GM19324 (cell line): Measurements from ENCODE around the gene RAB40AL.
"Not testable (repeated sequence)": the region's sequence is repeated elsewhere in the genome, so short reads cannot be mapped to it uniquely, and the experiment has no call there.

Experiments
- ATAC-seq: cut with Tn5 transposase; IDR thresholded peaks from one replicate; pipeline ENCODE4 v1.9.1; 2021; ENCODE audit warnings: mild to moderate bottlenecking, moderate library complexity; ENCODE audit not compliant: unreplicated experiment, low FRiP score

Gene RAB40AL, protein sequence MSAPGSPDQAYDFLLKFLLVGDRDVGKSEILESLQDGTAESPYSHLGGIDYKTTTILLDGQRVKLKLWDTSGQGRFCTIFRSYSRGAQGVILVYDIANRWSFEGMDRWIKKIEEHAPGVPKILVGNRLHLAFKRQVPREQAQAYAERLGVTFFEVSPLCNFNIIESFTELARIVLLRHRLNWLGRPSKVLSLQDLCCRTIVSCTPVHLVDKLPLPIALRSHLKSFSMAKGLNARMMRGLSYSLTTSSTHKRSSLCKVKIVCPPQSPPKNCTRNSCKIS

DNA sequence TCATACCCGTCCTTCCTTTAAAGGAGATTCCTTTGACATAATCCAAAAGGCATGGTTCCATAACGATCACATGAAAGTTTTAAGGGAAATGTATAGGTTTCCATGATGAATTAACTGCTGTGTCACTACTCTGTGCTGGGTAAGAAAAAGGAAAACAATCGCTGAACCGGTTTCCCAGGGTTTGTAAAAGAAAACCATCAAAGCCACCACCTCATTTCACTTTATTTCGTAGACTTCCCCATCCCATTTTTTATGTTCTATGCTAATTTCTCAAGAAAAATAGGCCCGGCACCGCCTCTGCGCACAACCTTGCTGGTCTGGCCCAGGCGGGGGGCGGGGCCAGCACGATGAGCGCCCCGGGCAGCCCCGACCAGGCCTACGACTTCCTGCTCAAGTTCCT, at the start of gene RAB40AL:
RAB40AL (plus strand) TSS at position 301 of the 400 bp plus-strand sequence; CDS start at position 348, 47 bp downstream.
- not testable (repeated sequence) for ATAC-seq

DNA sequence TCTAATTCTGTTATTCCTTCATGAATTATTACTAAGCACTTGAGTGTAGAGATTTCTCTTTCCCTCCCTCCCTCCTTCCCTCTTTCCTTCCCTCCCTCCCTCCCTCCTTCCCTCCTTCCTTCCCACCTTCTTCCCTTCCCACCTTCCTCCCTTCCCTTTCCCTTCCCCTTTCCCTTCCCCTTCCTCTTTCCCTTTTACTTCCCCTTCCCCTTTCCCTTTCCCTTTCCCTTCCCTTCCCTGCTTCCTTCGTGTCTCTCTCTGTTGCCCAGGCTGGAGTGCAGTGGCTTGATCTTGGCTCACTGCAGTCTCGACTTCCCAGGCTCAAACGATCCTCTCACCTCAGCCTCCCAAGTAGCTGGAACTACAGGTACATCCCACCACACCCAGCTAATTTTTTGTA, 49.4 kb upstream of the RAB40AL start:
- ATAC-seq = no peak

DNA sequence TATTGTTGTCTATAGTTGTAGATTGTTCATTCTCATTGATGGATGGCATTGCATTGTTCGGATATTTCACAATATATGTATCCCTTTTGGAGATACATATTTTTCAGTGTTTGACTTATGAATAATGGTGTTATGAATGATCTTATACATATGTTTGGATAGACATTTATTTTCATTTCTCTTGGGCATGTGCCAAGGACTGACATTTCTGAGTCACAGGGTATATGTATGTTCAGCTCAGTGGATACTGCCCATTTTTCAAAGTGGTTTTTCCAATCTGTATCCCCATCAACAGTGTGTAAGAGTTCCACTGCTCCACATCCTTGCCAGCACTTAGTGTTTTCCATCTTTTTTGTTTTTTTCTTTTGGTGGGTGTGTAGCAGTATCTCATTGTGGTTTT, 45.0 kb upstream of the RAB40AL start:
- no peak for ATAC-seq

DNA sequence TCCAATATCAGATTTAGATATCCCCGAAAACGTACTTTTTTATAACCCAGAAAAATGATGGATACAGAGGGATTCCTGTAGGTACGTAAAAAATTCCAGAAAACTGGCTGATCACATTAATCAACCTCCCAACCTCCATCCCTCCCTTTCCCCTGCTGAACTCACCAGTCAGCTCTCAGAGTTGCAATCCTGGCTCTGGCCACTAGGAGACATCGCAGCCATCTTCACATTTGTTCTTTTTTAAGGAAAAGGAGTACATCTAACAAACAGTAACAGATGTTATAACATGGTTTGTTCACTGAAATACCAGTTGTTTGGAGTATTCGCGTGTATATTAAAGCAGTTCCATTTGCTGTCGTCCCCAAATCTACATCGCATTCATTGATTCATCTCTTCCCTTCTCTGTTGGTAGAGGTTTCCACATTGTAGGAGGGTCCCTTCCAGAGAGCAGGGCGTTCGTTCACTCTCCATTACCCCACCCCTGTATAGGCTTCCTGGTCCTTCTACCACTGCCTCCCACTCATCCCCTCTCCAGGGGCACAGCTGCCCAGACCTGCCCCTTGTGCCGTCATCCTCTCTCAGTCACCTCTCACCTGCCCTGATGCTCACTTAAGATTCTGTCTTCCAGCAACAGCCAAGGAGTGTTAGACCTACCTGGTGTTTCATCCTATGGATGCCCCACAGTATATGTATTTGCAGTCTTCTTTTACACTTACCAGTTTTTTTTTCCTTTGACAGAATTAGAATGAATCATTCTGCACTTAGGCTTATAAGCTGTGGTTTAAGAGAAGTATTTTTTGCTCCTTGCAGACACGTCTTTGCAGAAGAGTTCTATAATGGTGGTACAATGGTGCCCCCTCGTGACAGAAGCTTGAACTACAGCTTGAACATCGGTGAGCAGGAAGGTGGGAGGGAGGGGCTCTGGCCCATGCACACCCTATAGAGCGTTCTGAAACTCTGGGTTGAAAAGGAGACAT, 36.8 kb upstream of the RAB40AL start:
- ATAC-seq = peak; percentile 77

DNA sequence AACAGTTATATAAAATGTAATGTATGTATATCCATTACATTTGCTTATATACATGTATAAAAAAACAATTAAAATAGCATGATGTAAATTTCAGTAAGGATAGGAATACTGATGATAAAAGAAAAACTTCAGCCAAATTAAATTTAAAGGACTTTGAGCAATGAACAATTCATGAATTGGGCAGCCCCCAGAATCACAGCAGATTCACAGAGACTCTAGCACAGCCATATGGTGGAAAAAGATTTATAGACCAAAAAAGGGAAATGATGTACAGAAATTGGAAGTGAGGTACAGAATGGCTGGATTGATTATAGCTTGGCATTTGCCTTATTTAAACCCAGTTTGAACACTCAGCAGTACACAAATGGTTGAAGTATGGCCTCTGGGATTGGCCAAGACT, 34.7 kb upstream of the RAB40AL start:
- ATAC-seq = no peak

DNA sequence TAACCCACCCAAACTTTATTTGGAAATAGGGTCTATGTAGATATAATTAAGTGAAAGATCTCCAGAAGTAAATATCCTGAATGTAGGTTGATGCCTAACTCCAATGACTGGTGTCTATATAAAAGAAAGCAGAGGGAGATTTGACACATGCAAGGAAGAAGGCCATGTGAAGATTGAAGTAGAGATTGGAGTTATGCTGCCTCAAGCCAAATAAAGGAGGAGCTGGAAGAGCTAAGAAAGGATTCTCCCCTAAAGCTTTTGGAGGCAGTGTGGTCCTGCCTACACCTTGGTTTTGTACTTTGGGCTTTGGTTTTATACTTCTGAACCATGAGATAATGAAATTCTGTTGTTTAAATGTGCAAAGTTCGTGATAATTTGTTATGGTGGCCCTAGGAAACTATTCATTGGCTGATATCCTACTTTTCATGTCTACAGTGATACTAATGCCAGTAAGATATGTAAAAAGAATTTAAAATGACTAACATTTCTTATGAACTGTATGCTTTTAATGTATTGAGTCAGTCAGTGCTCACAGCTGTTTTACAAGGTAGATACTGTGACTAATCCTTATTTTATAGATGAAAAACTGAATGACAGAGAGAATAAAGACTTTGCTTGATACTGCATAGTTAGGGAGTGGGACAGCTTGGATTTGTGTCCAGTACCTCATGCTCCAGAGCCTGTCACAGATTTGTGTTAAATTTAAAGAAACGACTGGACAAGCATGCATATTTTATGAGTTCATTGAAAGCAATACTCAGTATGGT, 5.9 kb upstream of the RAB40AL start:
- no peak for ATAC-seq

DNA sequence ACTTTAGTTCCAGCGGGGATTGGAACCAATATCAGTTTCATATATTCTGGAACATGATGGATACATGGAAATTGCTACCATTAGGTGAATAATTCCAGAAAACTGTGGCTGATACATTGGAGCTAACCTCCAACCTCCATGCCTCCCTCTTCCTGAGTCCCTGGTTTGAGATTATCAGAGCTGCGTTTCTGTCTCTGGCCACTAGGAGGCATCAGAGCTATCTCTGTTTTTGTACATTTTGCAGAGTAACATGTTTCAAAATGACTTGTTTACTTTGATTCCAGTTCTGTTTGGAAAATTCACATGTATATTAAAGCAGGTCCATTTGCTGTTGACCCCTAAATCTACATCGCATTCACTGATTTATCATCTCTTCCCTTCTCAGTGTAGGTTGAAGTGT, 2.4 kb upstream of the RAB40AL start:
- ATAC-seq = peak; percentile 43

DNA sequence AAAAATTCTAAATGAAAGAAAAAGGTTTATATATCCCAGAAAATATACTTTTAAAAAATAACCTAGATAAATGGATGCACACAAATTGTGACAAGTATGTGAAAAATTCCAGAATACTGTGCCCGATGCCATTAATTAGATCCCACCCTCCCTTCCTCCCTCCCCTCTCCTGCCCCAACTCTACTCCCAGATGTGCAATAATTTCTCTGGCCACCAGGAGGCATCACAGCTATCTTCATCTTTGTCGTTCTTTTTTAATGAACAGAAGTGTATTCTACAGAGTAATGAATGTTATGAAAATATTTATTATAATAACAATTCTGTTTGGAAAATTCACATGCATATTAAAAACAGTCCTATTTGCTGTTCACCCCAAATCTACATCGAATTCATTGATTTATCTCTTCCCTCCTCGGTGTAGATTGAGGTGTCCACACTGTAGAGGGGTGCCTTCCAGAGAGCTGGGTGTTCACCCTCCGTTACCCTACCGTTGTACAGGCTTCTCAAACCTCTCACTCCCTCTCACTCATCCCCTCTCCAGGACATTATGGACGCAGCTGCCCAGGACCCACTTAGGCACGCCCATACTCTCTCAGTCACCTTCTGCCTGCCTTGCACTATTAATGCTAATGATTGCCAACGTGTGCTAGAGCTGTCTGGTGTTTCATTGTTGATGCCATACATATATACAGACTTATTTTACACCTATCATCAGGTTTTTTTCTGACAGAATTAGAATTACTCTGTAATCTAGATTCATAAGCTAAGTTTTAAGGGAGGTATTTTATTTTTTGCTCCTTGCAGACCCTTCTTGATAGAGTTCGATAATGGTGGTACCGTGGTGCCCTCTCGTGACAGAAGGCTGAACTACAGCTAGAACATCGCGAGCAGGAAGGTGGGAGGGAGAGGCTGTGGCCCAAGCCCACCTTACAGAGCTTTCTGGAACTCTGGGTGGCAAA, 14.1 kb downstream of the RAB40AL start:
- no peak for ATAC-seq

DNA sequence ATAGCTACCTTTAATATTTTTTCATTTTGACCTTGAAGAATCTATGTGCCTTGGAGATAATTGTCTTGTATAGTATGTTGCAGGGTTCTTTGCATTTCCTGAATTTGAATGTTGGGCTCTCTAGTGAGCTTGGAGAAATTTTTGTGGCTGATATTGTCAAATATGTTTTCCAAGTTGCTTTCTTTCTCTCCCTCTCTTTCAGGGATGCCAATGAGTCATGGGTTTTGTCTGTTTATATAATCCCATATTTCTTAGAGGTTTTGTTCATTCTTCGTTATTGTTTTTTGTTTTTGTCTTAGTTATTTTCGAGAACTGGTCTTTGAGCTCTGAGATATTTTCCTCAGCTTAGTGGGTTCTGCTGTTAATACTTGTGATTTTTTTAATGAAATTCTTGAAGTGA, 20.7 kb downstream of the RAB40AL start:
- no peak for ATAC-seq

DNA sequence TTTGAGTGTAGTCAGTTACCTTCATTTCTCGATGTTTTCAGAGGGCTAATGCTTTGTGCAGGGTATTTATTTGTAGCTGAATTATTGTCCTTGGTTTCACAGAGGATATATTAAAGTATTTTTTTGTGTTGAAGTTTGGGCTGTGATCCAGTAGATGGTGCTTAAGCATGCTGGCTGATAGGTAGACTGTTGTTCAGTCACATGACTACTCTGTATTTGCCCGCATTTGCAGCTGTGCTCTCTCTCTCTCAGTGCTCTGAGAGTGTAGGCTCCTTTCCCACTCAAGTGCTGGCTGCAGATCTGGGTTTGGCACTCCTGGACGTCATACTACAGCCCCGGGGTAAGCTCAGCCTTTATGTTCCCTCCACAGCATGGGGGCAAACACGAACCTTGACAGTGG, 21.7 kb downstream of the RAB40AL start:
- no peak for ATAC-seq

DNA sequence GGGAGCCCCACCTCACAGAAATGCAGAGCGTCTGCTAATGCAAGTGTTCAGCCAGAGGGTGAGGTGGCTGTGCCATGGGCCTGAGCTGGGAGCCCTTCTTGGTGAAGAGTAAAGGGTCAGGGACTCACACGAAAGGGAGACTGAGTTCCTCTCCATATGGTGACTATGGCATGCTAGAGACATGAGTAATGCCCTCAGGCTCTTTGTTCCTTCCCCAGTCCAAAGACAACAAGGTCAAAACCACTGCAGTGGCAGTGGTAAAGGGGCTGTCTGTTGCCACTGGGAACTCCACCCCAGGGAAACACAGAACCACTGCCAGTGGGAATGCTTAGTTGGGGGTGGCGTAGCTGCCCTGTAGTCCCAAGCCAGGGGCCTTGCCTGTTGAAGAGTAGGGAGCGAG, 22.4 kb downstream of the RAB40AL start:
- ATAC-seq = no peak

DNA sequence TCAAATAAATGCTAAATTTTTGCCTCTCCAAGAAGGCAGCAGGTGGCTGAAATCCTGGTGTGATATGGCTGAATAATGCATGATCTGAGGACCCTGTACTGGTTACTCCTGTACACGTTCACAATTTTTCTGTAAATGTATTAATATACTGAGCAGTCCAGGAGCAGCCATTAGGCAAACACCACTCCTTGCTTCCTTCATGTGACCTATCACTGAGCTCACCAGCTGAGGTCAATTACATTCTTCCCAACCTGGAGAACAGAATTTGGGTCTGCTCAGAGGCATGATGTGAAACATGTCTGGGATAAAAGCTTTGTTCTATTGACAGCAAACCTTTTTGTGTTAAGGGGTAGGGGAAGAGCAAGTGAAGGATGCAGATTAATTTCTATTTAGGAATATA, 26.9 kb downstream of the RAB40AL start:
- ATAC-seq = no peak

DNA sequence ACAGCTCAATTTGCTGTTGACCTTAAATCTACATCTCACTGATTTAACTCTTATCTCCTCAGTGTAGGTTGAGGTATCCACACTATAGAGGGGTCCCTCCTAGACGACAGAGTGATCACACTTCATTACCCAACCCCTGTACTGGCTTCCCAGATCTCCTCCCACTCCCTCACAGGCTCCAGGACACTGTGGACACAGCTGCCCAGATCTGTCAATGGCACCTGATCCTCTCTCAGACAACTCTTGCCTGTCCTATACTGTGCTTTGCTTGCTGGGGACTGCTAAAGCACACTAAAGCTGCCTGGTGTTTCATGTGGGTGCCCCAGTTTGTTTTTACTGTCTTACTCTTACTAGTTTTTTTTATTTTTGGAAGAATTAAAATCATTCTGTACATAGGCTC, 27.9 kb downstream of the RAB40AL start:
- no peak for ATAC-seq

DNA sequence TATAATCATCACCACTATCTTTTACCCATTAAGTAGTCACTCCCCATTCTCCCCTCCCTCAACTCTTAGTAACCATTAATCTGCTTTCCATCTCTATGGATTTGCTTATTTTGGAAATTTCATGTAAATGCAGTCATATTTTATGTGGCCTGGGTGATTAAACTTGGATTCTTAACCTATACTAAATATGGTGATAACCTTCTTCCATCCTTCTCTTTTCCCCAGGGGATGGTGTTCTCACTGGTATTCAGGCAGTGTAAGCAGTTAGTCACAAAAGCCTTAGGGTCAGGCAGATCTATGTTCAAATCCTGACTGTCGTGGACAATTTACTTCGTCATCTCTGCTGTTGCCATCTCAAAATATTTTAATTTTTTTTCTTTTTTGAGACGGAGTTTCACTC, 29.6 kb downstream of the RAB40AL start:
- ATAC-seq = no peak

DNA sequence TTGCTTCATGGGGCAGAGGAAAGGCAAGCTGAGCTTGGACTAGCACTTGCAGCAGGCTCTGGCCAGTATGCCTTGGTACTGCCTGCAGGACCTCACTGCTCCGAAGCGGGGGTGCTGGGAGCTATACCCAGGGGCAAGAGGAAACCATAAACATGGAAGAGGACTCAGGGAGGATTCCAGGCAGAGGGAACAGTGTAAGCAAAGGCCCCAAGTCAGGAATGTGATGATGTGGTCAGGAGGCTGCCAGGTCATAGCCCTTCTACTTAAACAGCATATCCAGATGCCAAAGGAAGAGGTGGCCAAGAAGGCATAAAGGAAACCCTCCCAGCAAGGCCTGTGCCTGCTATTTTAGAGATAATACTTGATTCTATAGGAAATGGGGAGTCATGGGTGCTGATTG, 31.1 kb downstream of the RAB40AL start:
- no peak for ATAC-seq

DNA sequence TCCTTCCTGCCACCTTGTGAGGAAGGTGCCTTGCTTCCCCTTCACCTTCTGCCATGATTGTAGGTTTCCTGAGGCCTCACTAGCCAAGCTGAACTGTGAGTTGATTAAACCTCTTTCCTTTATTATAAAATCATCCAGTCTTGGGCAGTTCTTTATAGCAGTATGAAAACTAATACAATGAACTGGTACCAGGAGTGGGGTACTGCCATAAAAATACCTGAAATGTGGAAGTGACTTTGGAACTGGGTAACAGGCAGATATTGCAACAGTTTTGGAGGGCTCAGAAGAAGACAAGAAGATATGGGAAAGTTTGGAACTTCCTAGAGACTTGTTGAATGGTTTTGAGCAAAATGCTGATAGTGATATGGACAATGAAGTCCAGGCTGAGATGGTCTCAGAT, 34.5 kb downstream of the RAB40AL start:
- not testable (repeated sequence) for ATAC-seq

DNA sequence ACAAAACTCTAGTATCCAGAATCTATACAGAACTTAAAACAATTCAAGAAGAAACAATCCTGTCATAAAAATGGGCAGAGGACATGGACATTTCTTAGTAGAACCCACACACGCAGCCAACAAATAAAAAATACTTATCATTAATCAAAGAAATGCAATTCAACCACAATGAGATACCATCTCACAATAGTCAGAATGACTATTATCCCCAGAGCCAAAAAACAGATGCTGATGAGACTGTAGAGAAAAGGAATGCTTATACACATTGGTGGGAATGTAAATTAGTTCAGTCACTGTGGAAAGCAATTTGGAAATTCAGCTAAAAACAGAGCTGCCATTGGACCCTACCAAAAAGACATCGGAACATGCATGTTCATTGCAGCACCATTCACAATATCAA, 37.9 kb downstream of the RAB40AL start:
- ATAC-seq = no peak

DNA sequence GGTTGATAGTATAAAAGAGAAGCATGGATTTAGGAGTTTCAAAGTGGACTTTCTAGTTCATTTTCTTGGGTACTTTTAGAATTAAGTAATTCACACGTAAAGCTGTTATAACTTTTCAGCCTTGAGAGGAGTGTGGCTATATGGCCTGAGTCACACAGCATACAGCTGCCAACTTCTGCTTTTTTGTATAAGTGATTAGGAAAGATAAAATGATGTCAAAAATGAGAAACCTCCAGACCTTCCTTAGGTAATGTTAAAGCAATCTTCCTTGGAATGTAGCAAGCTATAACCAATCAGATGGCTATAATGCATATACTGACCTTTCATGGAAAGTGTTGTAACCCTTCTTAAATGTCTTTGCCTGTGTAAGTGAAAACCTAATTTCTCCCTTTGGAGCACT, 39.2 kb downstream of the RAB40AL start:
- no peak for ATAC-seq

DNA sequence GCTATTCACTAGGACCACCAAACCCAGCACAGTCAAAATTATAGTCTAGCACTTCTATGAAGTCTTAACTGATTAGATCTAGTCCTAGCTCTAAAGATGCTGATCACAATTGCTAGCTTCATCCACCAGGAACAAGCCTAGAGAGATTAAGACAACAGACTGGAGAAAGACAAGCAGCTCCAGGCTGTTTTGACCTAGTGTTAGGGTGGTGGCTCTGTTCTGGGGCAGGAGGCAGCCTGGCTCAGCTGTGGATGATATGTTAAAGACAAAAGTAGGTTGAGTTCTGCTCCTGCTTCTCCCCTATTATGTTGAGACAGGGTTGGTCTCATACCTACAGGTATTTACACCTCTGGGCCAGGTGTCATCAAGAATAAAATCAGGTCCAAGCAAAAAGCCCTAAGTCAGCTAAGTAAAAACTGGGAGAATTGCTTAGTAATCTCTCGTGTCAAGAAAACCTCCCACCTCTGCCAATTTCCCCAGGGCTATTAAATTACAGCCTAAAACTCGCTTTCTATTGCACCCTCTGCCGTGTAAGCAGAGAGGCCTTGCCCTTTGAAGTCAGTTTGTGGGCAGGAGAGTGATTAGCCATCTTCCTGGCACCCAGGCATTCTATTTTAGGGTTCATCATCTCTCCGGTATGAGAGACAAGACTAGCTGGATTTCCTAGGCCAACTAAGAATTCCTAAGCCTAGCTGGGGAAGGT, 39.9 kb downstream of the RAB40AL start:
- ATAC-seq = no peak
